Sciatic nerve (tissue), 2 donors: ENCODE data around the gene DNAH8. TPM values are rescaled to one million over a fixed set of nuclear protein-coding genes. Genes with fewer than 3 reads are reported as not detected.
"Not testable (repeated sequence)": the region's sequence is repeated elsewhere in the genome, so short reads cannot be mapped to it uniquely, and the experiment has no call there.

ENCODE experiments used
- ATAC-seq: fragments of 200-7000 bp; cut with Tn5 transposase; one replicate; pipeline ENCODE4 v1.9.1; 2020; ENCODE audit warnings: mild to moderate bottlenecking, moderate library complexity
- DNase-seq: peaks from one replicate; pipeline ENCODE4 v3.0.0-alpha.2; 2020; ENCODE audit warnings: low spot score
- intact Hi-C: fragments of 100-400 bp; cut with DNase I; formaldehyde crosslinking; loops from one replicate; pipeline ENCODE4 v1.14.2; 2022
- total RNA-seq: library from RNA; stranded (reverse); fragmentation: NEBNext Ultra II Directional; extraction: Animal tissue kit (Norgen Biotek cat#: 25700); gene quantifications from one replicate; pipeline ENCODE4 v1.2.1, GENCODE V29; 2021
- donor health status: DM: no; HTN: no; CAD: no.
- donor health status: DM: no; HTN: no; CAD: no.

Gene DNAH8
- total RNA-seq, 1 donor from 2014 or later = 0.13 TPM

DNA sequence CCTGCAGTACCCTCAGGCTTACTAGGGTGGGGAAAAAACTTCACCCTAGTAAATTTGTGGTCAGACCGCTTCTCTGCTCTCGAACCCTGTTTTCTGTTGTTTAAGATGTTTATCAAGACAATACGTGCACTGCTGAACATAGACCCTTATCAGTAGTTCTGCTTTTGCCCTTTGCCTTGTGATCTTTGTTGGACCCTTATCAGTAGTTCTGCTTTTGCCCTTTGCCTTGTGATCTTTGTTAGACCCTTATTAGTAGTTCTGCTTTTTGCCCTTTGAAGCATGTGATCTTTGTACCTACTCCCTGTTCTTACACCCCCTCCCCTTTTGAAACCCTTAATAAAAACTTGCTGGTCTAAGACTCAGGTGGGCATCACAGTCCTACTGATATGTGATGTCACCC, 15.4 kb upstream of the DNAH8 start:
- intact Hi-C loops, DNase-seq, ATAC-seq: not testable (repeated sequence)

- DNase-seq (no peak), ATAC-seq (no peak)
- intact Hi-C loops = no loop called here
These were observed 13.6 kb upstream of the DNAH8 start for GRCh38 chr6:38701551-38701950.

- ATAC-seq = peak; percentile 100
- peak; percentile 98 for DNase-seq
- intact Hi-C loops = no loop called here
These were observed 12.3 kb upstream of the DNAH8 start, which contains the start of gene GLO1 for GRCh38 chr6:38702558-38703397. Gene GLO1 (minus strand): TSS chr6:38703145. CDS start chr6:38703054, 91 bp downstream.

DNA sequence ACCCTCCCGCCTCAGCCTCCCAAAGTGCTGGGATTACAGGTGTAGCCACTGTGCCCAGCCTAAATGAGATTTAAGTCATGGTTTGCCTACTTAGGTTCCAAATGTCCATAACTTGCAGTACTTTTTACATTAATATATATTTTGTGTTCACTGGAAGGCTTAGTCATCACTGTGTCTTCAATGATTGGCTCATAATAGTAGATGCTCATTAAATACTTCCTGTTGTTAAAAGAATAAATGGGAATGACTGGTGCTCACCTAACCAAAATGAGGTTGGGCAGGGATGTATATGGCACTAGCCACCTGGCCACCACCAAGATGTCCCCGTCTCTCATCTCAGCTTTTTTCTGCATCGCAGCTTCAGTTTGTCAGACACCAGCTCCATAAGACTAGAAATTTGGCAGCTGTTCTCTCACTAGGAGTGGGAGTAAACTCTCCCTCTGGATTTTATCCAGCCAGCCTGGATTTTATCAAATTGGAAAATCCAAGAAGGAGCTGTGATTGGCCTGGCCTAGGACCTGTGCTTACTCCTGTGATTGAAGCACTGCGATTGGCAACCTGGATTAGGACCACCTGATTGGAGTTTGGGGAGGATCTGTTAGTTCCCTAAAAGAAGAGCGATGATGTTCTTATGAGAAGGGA, 11.0 kb upstream of the DNAH8 start:
- no peak for ATAC-seq
- intact Hi-C loops = no loop called here
- no peak for DNase-seq

DNA sequence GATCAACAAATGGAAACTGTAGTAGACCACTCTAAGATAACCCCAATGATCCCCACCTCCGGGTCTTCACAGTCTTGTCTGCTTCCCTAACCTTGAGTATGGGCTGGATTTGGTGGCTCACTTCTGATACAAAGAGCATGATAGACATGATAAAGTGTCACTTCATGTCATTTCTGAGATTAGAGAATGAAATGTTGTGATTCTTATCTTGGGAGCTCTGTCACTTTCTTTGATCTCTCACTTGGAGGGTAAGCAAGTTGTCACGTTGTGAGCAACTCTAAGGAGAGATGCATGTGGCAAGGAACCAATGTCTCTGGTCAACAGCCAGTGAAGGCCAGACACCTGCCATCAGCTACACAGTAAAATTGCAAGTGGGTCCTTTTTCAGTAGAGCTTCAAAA, 9.2 kb upstream of the DNAH8 start:
- DNase-seq (no peak), ATAC-seq (no peak)
- intact Hi-C loops = no loop called here

DNA sequence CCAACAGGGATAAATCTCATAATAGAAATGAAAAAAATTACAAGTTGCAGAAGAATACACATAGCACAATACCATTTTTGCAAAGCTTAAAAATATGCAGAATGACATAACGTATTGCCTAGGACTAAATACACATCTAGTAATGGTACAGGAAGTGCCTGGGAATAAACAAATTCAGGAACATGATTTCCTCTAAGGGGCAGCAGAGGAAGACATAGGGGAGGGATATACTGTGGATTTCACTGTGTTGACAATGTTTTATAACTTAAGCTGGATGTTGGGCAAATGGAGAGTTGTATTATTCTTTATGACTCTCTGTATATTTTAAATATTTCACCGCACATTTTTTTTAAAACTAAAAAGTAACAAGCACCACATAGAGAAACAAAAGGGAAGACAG, 6.6 kb upstream of the DNAH8 start:
- no peak for ATAC-seq
- DNase-seq = no peak
- intact Hi-C loops = no loop called here

- no peak for ATAC-seq
- no peak for DNase-seq
- intact Hi-C loops = no loop called here
These were observed 1.3 kb upstream of the DNAH8 start for GRCh38 chr6:38713812-38714211.

DNA sequence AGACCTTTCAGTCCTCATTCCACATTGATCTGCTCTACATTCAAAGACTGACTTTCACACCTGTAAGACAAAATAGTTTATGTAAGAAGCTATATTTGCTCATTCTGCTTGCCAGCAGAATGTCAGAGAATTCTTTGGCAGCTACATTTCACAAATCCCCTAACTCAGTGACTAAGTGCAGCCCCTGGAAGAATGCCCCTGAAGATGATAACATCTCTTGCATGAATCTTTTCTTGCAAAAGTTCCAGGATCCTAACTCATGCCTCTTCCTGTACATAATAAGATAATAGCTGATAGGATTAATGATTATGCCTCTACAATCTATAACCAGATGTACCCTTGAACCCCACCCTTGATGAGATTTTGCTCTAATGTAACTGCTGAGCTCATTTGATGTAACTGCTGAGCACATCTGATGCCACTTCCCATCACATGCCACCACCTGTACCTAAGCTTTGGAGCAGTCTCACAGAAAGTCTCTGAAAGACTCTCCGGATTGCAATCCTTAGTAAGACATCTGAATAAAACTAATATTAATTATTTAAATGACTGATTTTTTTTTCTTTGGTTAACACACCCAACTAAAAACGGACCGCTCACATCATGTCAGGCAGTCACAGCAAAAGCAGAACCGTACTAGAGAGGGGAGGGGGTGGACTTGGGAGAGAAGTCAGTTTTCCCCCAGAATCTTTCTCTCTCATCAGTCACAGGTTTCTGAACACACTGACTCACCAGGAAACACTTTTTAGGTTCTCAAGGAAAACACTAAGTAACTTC, 684 bp upstream of the DNAH8 start:
- no peak for ATAC-seq
- intact Hi-C loops = no loop called here
- no peak for DNase-seq

DNA sequence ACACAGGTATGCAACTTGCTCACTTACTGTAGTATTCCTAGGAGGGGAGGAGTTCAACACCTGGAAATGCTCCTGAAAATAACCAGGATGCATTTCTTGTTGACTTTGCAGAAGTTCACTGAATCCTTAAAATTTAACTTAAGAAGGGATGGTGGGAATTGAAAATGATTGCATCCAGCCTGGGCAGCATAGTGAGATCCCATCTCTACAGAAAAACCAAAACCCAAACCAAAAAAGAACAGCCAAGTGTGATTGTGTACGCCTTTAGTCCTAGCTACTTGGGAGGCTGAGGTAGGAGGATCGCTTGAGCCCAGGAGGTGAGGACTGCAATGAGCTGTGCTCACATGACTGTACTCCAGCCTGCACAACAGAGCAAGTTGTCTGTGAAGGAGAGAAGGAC, 1.7 kb downstream of the DNAH8 start:
- ATAC-seq (no peak), DNase-seq (no peak)
- intact Hi-C loops = no loop called here

GRCh38 chr6:38719358-38719757, 4.2 kb downstream of the DNAH8 start:
- no peak for ATAC-seq
- DNase-seq = no peak
- intact Hi-C loops = no loop called here

DNA sequence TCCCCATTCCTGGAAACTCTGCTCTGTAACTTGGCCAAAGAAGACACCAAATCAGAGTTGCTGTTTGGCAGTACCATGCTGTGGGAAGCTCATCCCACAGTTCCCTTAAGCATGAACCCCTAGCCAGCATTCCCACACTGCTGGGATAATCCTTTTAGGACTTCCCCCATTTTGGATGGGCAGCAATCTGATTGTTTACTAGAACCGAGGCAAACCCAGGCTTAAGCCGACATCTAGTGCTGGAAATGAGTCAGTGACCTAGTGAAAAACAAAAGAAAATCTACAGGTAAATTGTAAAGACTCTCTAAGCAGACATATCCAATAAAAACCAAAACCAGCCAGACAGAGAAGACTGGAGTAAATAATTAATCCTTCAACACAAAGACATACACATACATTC, 5.2 kb downstream of the DNAH8 start:
- ATAC-seq (no peak), DNase-seq (no peak)
- intact Hi-C loops = no loop called here

GRCh38 chr6:38722038-38722437, 6.9 kb downstream of the DNAH8 start:
- ATAC-seq = no peak
- DNase-seq = no peak
- intact Hi-C loops = no loop called here

- DNase-seq (no peak), ATAC-seq (no peak)
- intact Hi-C loops = no loop called here
These were observed 7.7 kb downstream of the DNAH8 start for GRCh38 chr6:38722727-38723334.

DNA sequence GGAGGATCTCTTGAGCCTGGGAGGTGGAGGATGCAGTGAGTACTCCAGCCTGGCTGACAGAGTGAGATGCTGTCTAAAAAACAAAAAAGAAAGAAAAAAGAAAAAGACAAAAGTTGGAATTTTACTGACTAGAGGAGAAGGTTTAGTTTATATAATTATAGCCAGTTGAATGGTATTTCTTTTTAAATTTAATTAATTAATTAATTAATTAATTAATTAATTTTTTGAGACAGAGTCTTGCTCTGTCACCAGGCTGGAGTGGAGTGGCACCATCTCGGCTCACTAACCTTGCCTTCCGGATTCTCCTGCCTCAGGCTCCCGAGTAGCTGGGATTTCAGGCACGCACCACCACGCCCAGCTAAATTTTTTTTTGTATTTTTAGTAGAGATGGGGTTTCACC, 8.7 kb downstream of the DNAH8 start:
- no peak for DNase-seq
- intact Hi-C loops = no loop called here
- no peak for ATAC-seq

DNA sequence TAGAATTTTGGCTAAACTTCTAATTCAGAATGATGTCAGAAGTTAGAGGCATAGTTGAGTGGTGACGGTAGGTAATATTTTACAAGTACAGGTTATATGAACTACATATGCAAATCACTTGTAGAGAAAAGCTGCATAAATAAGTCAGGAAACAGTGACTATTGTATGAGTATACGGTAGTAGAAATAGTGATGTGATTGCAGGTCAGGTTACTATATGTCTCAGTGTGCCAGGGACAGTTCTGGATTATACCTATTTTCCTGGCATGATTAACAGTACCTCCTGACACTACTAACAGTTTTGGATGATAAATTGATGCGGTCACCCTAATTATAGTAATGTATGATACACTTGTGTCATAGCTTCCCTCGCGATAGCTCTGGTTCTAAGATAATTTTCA, 9.2 kb downstream of the DNAH8 start:
- intact Hi-C loops = no loop called here
- DNase-seq = no peak

DNA sequence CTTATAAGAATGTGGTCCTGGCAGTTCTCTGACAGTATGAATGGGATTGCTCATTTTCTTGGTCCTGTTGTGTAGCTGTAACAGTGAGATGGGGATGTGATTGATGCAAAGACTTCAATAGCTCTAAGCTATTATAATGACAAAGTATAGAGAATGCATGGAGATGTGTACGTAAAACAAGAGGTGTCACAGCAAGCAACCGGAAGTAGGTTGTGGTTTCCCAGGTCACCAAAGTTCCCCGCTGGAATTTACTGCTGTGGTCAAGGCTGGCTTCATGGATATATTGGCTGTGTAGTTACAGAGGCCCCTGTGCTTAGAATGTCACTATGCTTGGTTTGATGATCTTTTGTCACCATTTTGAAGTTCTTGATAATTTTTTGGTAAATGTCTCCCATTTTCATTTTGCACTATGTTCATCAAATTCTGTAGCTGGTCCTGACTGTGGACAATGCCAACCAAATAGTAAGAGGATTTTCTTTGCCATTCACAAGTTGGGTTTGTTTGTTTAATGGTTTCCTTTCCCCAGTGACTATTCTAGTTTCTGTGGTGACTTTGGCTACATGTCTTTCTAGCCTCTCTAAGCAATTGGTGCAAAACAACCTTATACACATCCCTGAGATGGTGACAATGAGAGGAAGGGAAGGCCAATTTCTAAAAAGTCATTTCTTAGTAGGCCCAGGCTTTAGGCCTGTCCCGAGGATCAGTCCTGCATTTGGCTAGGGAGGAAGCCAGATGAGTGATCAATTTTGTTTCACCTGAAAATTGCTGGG, 10.5 kb downstream of the DNAH8 start:
- ATAC-seq = no peak
- intact Hi-C loops = no loop called here
- DNase-seq = no peak

More for the DNA sequence above, 9.2 kb downstream of the DNAH8 start:
- no peak for ATAC-seq

DNA sequence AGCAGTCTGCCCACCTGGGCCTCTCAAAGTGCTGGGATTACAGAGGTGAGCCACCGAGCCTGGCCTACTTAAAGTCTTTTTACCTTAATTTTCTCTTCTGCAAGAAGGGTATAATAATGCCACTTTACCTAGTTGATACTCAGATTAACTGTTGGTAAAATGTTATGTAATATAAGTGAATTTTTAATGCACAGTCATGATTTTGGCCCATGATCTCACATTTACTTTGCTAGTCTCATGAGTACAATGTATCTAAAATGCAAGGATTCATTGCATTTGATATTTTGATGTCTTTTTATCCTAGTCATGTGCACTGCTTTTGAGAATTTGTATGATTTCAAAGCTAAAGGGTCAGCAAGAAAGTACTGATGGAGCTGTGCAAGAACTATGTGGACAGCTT, 13.1 kb downstream of the DNAH8 start:
- DNase-seq = no peak
- intact Hi-C loops = no loop called here
- ATAC-seq = no peak

- DNase-seq (no peak), ATAC-seq (no peak)
- intact Hi-C loops = no loop called here
These were observed 15.2 kb downstream of the DNAH8 start for GRCh38 chr6:38730140-38730862.
